ENCODE data around the gene CD160. TPM values are rescaled to one million over a fixed set of nuclear protein-coding genes. Genes with fewer than 3 reads are reported as not detected.

CD160 gene
- total RNA-seq, 6 experiments from 2014 or later, result 0.19 to 1.5 (median 0.91) TPM; not detected in 2

GRCh38 chr1:145688924-145689323 lies 30.4 kb upstream of the CD160 start:
- no CpG with 5 or more reads among the region's 6 CpGs for WGBS (ENCODE audit: insufficient coverage, low coverage, low lambda C conversion rate, missing lambda C conversion rate)
- no peaks in the 10 kb centered on the region for H3K9me3 ChIP-seq
- TF ChIP-seq POLR2A (IDR thresholded peaks at IDR 0.05), result no peak
- no peak for TF ChIP-seq CTCF (IDR thresholded peaks at IDR 0.05)
- H3K4me3 ChIP-seq, result no peak overlapping the region
- intact Hi-C loops (cut with DNase I), result no loop called here
- H3K27me3 ChIP-seq, result no peaks in the 10 kb centered on the region
- ATAC-seq (no peak), DNase-seq (no peak)
- H3K4me1 ChIP-seq, result peaks cover 0 to 31% (median 13%) of the 10 kb centered on the region in 4 donors
- no peak overlapping the region for H3K27ac ChIP-seq
- H3K36me3 ChIP-seq, result peaks cover 0 to 15% (median 7%) of the 10 kb centered on the region in 4 donors

GRCh38 chr1:145689922-145690321 lies 29.4 kb upstream of the CD160 start:
- peaks cover 0 to 15% (median 7%) of the 10 kb centered on the region in 4 donors for H3K36me3 ChIP-seq
- H3K27me3 ChIP-seq, result no peaks in the 10 kb centered on the region
- no peak overlapping the region for H3K4me3 ChIP-seq
- H3K9me3 ChIP-seq, result no peaks in the 10 kb centered on the region
- WGBS (ENCODE audit: insufficient coverage, low coverage, low lambda C conversion rate, missing lambda C conversion rate), result 70% methylated on average over 2 of the region's 6 CpGs
- intact Hi-C loops (cut with DNase I), result no loop called here
- H3K4me1 ChIP-seq, result peaks cover 0 to 31% (median 13%) of the 10 kb centered on the region in 4 donors
- peak overlapping the region in 1 of 3 donors; percentile 76 for H3K27ac ChIP-seq
- DNase-seq, result no peak
- TF ChIP-seq POLR2A (IDR thresholded peaks at IDR 0.05) (no peak), CTCF (IDR thresholded peaks at IDR 0.05) (no peak)
- ATAC-seq, result no peak

- H3K27me3 ChIP-seq, result no peaks in the 10 kb centered on the region
- 32% methylated on average over 5 of the region's 5 CpGs for WGBS (ENCODE audit: insufficient coverage, low coverage, low lambda C conversion rate, missing lambda C conversion rate)
- peaks cover 0 to 31% (median 13%) of the 10 kb centered on the region in 4 donors for H3K4me1 ChIP-seq
- H3K36me3 ChIP-seq, result peaks cover 0 to 12% (median 5%) of the 10 kb centered on the region in 4 donors
- H3K27ac ChIP-seq, result peak overlapping the region in 2 of 3 donors; percentile 58 to 76
- ATAC-seq, result peak; percentile 72 to 86 (median 77)
- peak in 1 of 3 donors; percentile 44 for DNase-seq
- no peaks in the 10 kb centered on the region for H3K9me3 ChIP-seq
- intact Hi-C loops (cut with DNase I), result no loop called here
- TF ChIP-seq CTCF (IDR thresholded peaks at IDR 0.05), result no peak
- no peak for TF ChIP-seq POLR2A (IDR thresholded peaks at IDR 0.05)
- H3K4me3 ChIP-seq, result no peak overlapping the region
Observed at GRCh38 chr1:145690587-145691558, 28.4 kb upstream of the CD160 start.

- H3K4me1 ChIP-seq, result peaks cover 0 to 31% (median 13%) of the 10 kb centered on the region in 4 donors
- intact Hi-C loops (cut with DNase I), result no loop called here
- TF ChIP-seq CTCF (IDR thresholded peaks at IDR 0.05), result no peak
- no peak for TF ChIP-seq POLR2A (IDR thresholded peaks at IDR 0.05)
- DNase-seq (no peak), ATAC-seq (peak in 1 of 4 donors; percentile 18)
- no peak overlapping the region for H3K4me3 ChIP-seq
- 65% methylated on average over 10 of the region's 11 CpGs for WGBS (ENCODE audit: insufficient coverage, low coverage, low lambda C conversion rate, missing lambda C conversion rate)
- H3K27me3 ChIP-seq, result no peaks in the 10 kb centered on the region
- peaks cover 0 to under 1% (median 0%) of the 10 kb centered on the region in 4 donors for H3K36me3 ChIP-seq
- H3K9me3 ChIP-seq, result no peaks in the 10 kb centered on the region
- peak overlapping the region in 2 of 3 donors; percentile 46 to 76 for H3K27ac ChIP-seq
Observed at GRCh38 chr1:145692785-145693443, 26.4 kb upstream of the CD160 start.
